Left ventricle myocardium inferior (tissue), 1 donor: ENCODE data around the gene CEP95. TPM values are rescaled to one million over a fixed set of nuclear protein-coding genes. Genes with fewer than 3 reads are reported as not detected.

Experiments used
- DNase-seq: peaks from one replicate; pipeline ENCODE4 v3.0.0-alpha.2; 2020
- H3K27ac ChIP-seq: fragments of 200-600 bp; replicated peaks from 2 replicates; pipeline ENCODE4 v1.8.0; 2021
- H3K27me3 ChIP-seq: fragments of 200-600 bp; 2 replicates; pipeline ENCODE4 v1.8.0; 2021; ENCODE audit warnings: low read depth
- H3K36me3 ChIP-seq: fragments of 200-600 bp; 2 replicates; pipeline ENCODE4 v1.8.0; 2021
- H3K4me1 ChIP-seq: fragments of 200-600 bp; 2 replicates; pipeline ENCODE4 v1.8.0; 2021
- H3K4me3 ChIP-seq: fragments of 200-600 bp; 2 replicates; pipeline ENCODE4 v1.8.0; 2021; ENCODE audit warnings: mild to moderate bottlenecking, moderate library complexity
- H3K9me3 ChIP-seq: fragments of 200-600 bp; replicated peaks from 2 replicates; pipeline ENCODE4 v1.8.0; 2021
- intact Hi-C: fragments of 100-400 bp; cut with micrococcal nuclease; formaldehyde crosslinking; loops from one replicate; pipeline ENCODE4 v1.11.0; 2022
- microRNA-seq: library from miRNA; unstranded; fragments of <30 nt; microRNA quantifications from one replicate; pipeline ENCODE4 v1.2.0, GENCODE V29; 2020
- total RNA-seq: library from RNA; stranded (reverse); fragmentation: NEBNext Ultra II Directional; extraction: Animal tissue kit (Norgen Biotek cat#: 25700); gene quantifications from one replicate; pipeline ENCODE4 v1.2.1, GENCODE V29; 2021
- TF ChIP-seq, protein P1 (sequence below): fragments of 200-600 bp; IDR thresholded peaks from 2 replicates; pipeline ENCODE4 v1.8.0; 2021; ENCODE audit warnings: antibody characterized with exemption, mild to moderate bottlenecking, borderline replicate concordance
- donor health status: DM: no; HTN: yes; CAD: no; lungs with severe emphysema.

Gene CEP95
- total RNA-seq, 1 donor from 2014 or later, result 10.1 TPM

DNA sequence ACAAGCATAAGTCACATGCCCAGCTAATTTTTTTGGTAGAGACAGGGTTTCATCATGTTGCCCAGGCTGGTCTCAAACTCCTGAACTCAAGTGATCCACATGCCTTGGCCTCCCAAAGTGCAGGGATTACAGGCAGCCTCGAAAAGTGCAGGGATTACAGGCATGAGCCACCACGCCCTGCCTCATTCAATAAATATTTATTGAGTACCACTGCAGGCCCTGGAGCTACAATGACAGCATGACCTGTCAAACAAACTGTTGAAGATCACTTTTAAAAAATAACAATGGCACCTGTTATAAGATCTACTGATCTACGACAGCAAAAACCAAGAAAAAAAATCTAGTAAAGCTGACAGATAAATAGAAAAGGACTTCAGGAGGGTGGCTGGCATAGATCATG lies 76.3 kb downstream of the CEP95 start:
- no peak for DNase-seq
- intact Hi-C loops, result no loop called here
- no peaks in the 10 kb centered on the region for H3K9me3 ChIP-seq
- H3K4me1 ChIP-seq, result no peaks in the 10 kb centered on the region
- peaks cover 59% of the 10 kb centered on the region for H3K36me3 ChIP-seq
- TF ChIP-seq, protein P1, sequence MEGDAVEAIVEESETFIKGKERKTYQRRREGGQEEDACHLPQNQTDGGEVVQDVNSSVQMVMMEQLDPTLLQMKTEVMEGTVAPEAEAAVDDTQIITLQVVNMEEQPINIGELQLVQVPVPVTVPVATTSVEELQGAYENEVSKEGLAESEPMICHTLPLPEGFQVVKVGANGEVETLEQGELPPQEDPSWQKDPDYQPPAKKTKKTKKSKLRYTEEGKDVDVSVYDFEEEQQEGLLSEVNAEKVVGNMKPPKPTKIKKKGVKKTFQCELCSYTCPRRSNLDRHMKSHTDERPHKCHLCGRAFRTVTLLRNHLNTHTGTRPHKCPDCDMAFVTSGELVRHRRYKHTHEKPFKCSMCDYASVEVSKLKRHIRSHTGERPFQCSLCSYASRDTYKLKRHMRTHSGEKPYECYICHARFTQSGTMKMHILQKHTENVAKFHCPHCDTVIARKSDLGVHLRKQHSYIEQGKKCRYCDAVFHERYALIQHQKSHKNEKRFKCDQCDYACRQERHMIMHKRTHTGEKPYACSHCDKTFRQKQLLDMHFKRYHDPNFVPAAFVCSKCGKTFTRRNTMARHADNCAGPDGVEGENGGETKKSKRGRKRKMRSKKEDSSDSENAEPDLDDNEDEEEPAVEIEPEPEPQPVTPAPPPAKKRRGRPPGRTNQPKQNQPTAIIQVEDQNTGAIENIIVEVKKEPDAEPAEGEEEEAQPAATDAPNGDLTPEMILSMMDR, result no peak
- no peaks in the 10 kb centered on the region for H3K27me3 ChIP-seq
- H3K27ac ChIP-seq, result no peak overlapping the region
- no peak overlapping the region for H3K4me3 ChIP-seq

DNA sequence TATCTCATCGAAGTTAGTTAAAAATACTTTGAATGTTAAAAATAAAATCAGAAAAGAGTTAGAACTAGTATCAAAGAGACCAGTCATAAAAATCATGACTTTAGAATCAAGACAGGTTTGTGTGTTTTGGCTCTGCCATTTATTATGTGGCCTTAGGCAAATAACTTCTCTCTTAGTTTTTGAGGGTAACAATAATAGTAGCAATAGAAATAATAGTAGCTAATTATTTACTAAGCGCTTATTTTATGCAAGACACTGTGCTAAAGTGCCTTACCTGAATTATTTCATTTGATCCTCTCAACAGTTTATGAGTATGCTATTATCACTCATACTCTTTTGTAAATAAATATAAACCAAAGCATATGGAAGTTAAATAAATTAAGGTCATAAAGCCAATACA lies 78.4 kb downstream of the CEP95 start:
- Histone ChIP-seq H3K27me3 (no peaks in the 10 kb centered on the region), H3K27ac (no peak overlapping the region), H3K4me1 (no peaks in the 10 kb centered on the region), H3K9me3 (no peaks in the 10 kb centered on the region), H3K4me3 (no peak overlapping the region), H3K36me3 (peaks cover 53% of the 10 kb centered on the region)
- intact Hi-C loops, result no loop called here
- no peak for DNase-seq
- TF ChIP-seq, protein P1, result no peak

Small RNA genes within 50 kb of the gene (microRNA-seq; reads per million reads assigned to microRNA genes)
- gene MIR3064 (1.6 reads per million), gene MIR5047 (not detected)

Other genes starting within 250 kb of the CEP95 start
- 58.0 TPM for gene TEX2, start 243.7 kb upstream of the CEP95 start, total RNA-seq
- 106 TPM for gene PECAM1, start 116.1 kb upstream of the CEP95 start, total RNA-seq
- 2.5 TPM for gene MILR1, start 57.9 kb upstream of the CEP95 start, total RNA-seq
- gene POLG2, start 9.9 kb upstream of the CEP95 start, total RNA-seq, result 9.7 TPM
- 326 TPM for gene DDX5, start 688 bp upstream of the CEP95 start, total RNA-seq
- gene SMURF2, start 155.3 kb downstream of the CEP95 start, total RNA-seq, result 11.5 TPM